ENCODE results near the gene CTAGE9. TPM values are rescaled to one million over a fixed set of nuclear protein-coding genes. Genes with fewer than 3 reads are reported as not detected.

The CTAGE9 gene
- total RNA-seq, 1 experiment from 2014 or later: 0.15 TPM

GRCh38 chr6:131669891-131670290, 40.9 kb downstream of the CTAGE9 start:
- no peaks in the 10 kb centered on the region for H3K27me3 ChIP-seq (ENCODE audit: control insufficient read depth, insufficient read depth, low read length)
- no TSS peak for BruUV-seq (replicated peaks)
- DNase-seq (ENCODE audit: low read depth, low spot score) (no peak), ATAC-seq (no peak)
- H3K27ac ChIP-seq (ENCODE audit: low read length): no peak overlapping the region
- CTCF ChIA-PET: no interaction called here
- TF ChIP-seq TCF7L2 (IDR thresholded peaks at IDR 0.05; ENCODE audit: low read depth, low read length): no peak
- no peak for TF ChIP-seq CTCF (IDR thresholded peaks at IDR 0.05)
- TF ChIP-seq POLR2AphosphoS5 (IDR thresholded peaks at IDR 0.05; ENCODE audit: low read depth, low read length): no peak
- H3K4me3 ChIP-seq (ENCODE audit: low read depth in 2 of 2, low read length in 2 of 2): no peak overlapping the region
- no peaks in the 10 kb centered on the region for H3K9me3 ChIP-seq (ENCODE audit: control insufficient read depth, insufficient read depth, low read depth, low read length)
- POLR2A ChIA-PET: no interaction called here
- no peaks in the 10 kb centered on the region for H3K36me3 ChIP-seq (ENCODE audit: control insufficient read depth, insufficient read depth, low read length)
- in situ Hi-C loops (cut with HindIII; ENCODE audit: low pct_unique_long_range_greater_than_20kb, low sequenced_read_pairs): no loop called here
- intact Hi-C loops (cut with micrococcal nuclease; ENCODE audit: unreplicated experiment): no loop called here
- no peaks in the 10 kb centered on the region for H3K4me1 ChIP-seq (ENCODE audit: control insufficient read depth, insufficient read depth, low read length)

GRCh38 chr6:131663578-131664165, 47.1 kb downstream of the CTAGE9 start:
- BruUV-seq (replicated peaks): no TSS peak
- Histone ChIP-seq H3K4me3 (ENCODE audit: low read depth in 2 of 2, low read length in 2 of 2) (no peak overlapping the region), H3K27me3 (ENCODE audit: control insufficient read depth, insufficient read depth, low read length) (no peaks in the 10 kb centered on the region), H3K9me3 (ENCODE audit: control insufficient read depth, insufficient read depth, low read depth, low read length) (no peaks in the 10 kb centered on the region), H3K27ac (ENCODE audit: low read length) (no peak overlapping the region), H3K36me3 (ENCODE audit: control insufficient read depth, insufficient read depth, low read length) (no peaks in the 10 kb centered on the region), H3K4me1 (ENCODE audit: control insufficient read depth, insufficient read depth, low read length) (no peaks in the 10 kb centered on the region)
- ATAC-seq (no peak), DNase-seq (ENCODE audit: low read depth, low spot score) (no peak)
- in situ Hi-C loops (cut with HindIII; ENCODE audit: low pct_unique_long_range_greater_than_20kb, low sequenced_read_pairs): no loop called here
- ChIA-PET CTCF (interaction anchor here (0.6 kb wide), 1 partner anchor 30 kb away, joined by 4 read pairs; no protein-coding TSS in a partner anchor), POLR2A (no interaction called here)
- TF ChIP-seq SIN3A (IDR thresholded peaks at IDR 0.05; ENCODE audit: borderline replicate concordance, insufficient read depth, low read depth, low read length): no peak
- no peak for TF ChIP-seq TCF7L2 (IDR thresholded peaks at IDR 0.05; ENCODE audit: low read depth, low read length)
- TF ChIP-seq POLR2AphosphoS5 (IDR thresholded peaks at IDR 0.05; ENCODE audit: low read depth, low read length): no peak
- TF ChIP-seq REST (IDR thresholded peaks at IDR 0.05; ENCODE audit: insufficient read depth in 1 of 2, low read depth in 2 of 2, low read length in 1 of 2): no peak
- no peak for TF ChIP-seq CTCF (IDR thresholded peaks at IDR 0.05)
- intact Hi-C loops (cut with micrococcal nuclease; ENCODE audit: unreplicated experiment): no loop called here
